GM12878 (cell line): ENCODE measurements around the gene ATG10. TPM values are rescaled to one million over a fixed set of nuclear protein-coding genes. Genes with fewer than 3 reads are reported as not detected.

ENCODE experiments used
- ATAC-seq: fragments of 200-7000 bp; cut with Tn5 transposase; 3 replicates; pipeline ENCODE4 v1.9.1; 2020; ENCODE audit warnings: mild to moderate bottlenecking, moderate library complexity
- BruUV-seq: library from RNA; stranded (reverse); fragments of 400-500 nt; replicated peaks from 2 replicates; lab custom pipeline; 2021; lab: Mats Ljungman, UMichigan
- CTCF ChIA-PET: fragments of 300-600 bp; sonication (Branson Sonifier 250); formaldehyde crosslinking; extraction: SDS; loops from one replicate; lab custom pipeline; 2021; ENCODE audit warnings: inconsistent platforms; lab: Yijun Ruan, JAX
- POLR2A ChIA-PET: fragments of 350-600 bp; formaldehyde crosslinking; extraction: SDS; loops from one replicate; lab custom pipeline; 2021; ENCODE audit warnings: inconsistent platforms; lab: Charles Lee
- RAD21 ChIA-PET: fragments of 300-600 bp; sonication (Branson Sonifier 250); formaldehyde crosslinking; loops from one replicate; lab custom pipeline; 2023; ENCODE audit warnings: antibody characterized with exemption; ENCODE audit not compliant: unreplicated experiment; lab: Charles Lee
- SMC1A ChIA-PET: fragments of 300-600 bp; sonication (Branson Sonifier 250); formaldehyde crosslinking; loops from one replicate; lab custom pipeline; 2023; ENCODE audit not compliant: unreplicated experiment, uncharacterized antibody; lab: Charles Lee
- DNase-seq: peaks from one replicate; pipeline ENCODE4 v3.0.0-alpha.2; 2011; ENCODE audit warnings: low read depth, low spot score
- FAIRE-seq: peaks from 3 replicates; lab custom pipeline; 2011; peaks lifted over from hg19 to GRCh38; lab: Jason Lieb, UNC
- H2AFZ ChIP-seq: 2 replicates; pipeline ENCODE4 v1.6.0; 2011; ENCODE audit warnings: low read depth, low read length, control low read depth; ENCODE audit not compliant: control insufficient read depth
- H3K27ac ChIP-seq: 2 replicates; pipeline ENCODE4 v1.5.1; 2011; ENCODE audit warnings: control low read depth; ENCODE audit not compliant: control insufficient read depth, insufficient read depth
- H3K27me3 ChIP-seq, 2 experiments: replicated peaks in 1 of 2; 2 replicates each; pipeline versions ENCODE4 v1.6.0 to v1.6.1; 2011; ENCODE audit warnings: low read length in 1 of 2; ENCODE audit not compliant: control insufficient read depth in 2 of 2, insufficient read depth in 2 of 2
- H3K36me3 ChIP-seq, 2 experiments: 2 replicates each; pipeline ENCODE4 v1.5.1; 2011; ENCODE audit warnings: low read length in 1 of 2; ENCODE audit not compliant: control insufficient read depth in 2 of 2, insufficient read depth in 2 of 2
- H3K4me1 ChIP-seq: 2 replicates; pipeline ENCODE4 v1.6.1; 2011; ENCODE audit warnings: mild to moderate bottlenecking, low read length, moderate library complexity, mixed read lengths; ENCODE audit not compliant: control insufficient read depth, insufficient read depth
- H3K4me2 ChIP-seq: 2 replicates; pipeline ENCODE4 v1.6.0; 2011; ENCODE audit warnings: control low read depth; ENCODE audit not compliant: control insufficient read depth, insufficient read depth
- H3K4me3 ChIP-seq: fragments of 200-600 bp; sonication (generic); 2 replicates; pipeline ENCODE4 v1.5.1; 2016
- H3K79me2 ChIP-seq: 2 replicates; pipeline ENCODE4 v1.6.0; 2011; ENCODE audit warnings: low read length; ENCODE audit not compliant: control insufficient read depth, insufficient read depth
- H3K9ac ChIP-seq: 2 replicates; pipeline ENCODE4 v1.8.0; 2011; ENCODE audit warnings: low read length, control low read depth, mixed read lengths; ENCODE audit not compliant: control insufficient read depth, insufficient read depth
- H3K9me3 ChIP-seq: replicated peaks from 3 replicates; pipeline ENCODE4 v1.5.1; 2011; ENCODE audit warnings: mild to moderate bottlenecking, low read length; ENCODE audit not compliant: control insufficient read depth, insufficient read depth
- H4K20me1 ChIP-seq: 2 replicates; pipeline ENCODE4 v1.6.0; 2011; ENCODE audit not compliant: control insufficient read depth, insufficient read depth
- BMI1 ChIP-seq: fragments of 450-650 bp; IDR thresholded peaks from 2 replicates; pipeline ENCODE4 v1.6.1; 2016; ENCODE audit warnings: mild to moderate bottlenecking, moderate library complexity, borderline replicate concordance
- BRCA1 ChIP-seq: IDR thresholded peaks from 2 replicates; pipeline ENCODE4 v1.6.1; 2011; ENCODE audit warnings: low read depth, low read length, improper control_type of control experiment
- FOXM1 ChIP-seq: IDR thresholded peaks from 2 replicates; pipeline ENCODE4 v1.6.1; 2012; ENCODE audit warnings: low read depth, mild to moderate bottlenecking, inconsistent platforms, low read length, moderate library complexity
- GATAD2B ChIP-seq: fragments of 450-650 bp; conservative IDR thresholded peaks from 2 replicates; pipeline ENCODE4 v1.6.1; 2017; ENCODE audit warnings: low read depth, mild to moderate bottlenecking, moderate library complexity
- HDAC6 ChIP-seq: fragments of 200-600 bp; sonication (generic); IDR thresholded peaks from one replicate; pipeline ENCODE4 v1.8.0; 2017; ENCODE audit warnings: antibody characterized with exemption; ENCODE audit not compliant: unreplicated experiment
- NBN ChIP-seq: fragments of 450-650 bp; IDR thresholded peaks from 2 replicates; pipeline ENCODE4 v1.6.1; 2016
- NRF1 ChIP-seq: conservative IDR thresholded peaks from 2 replicates; pipeline ENCODE4 v1.6.1; 2011; ENCODE audit warnings: mild to moderate bottlenecking, low read depth, low read length, improper control_type of control experiment
- PML ChIP-seq: IDR thresholded peaks from 2 replicates; pipeline ENCODE4 v1.6.1; 2012; ENCODE audit warnings: low read length, inconsistent platforms
- POLR2AphosphoS2 ChIP-seq: IDR thresholded peaks from 2 replicates; pipeline ENCODE4 v1.6.1; 2011; ENCODE audit warnings: low read depth, mild to moderate bottlenecking, low read length, improper control_type of control experiment, moderate library complexity
- RAD51 ChIP-seq: fragments of 450-650 bp; IDR thresholded peaks from 2 replicates; pipeline ENCODE4 v1.6.1; 2016; ENCODE audit warnings: moderate library complexity, mild to moderate bottlenecking, inconsistent platforms
- SMARCA5 ChIP-seq: fragments of 450-650 bp; IDR thresholded peaks from 2 replicates; pipeline ENCODE4 v1.6.1; 2017; ENCODE audit warnings: mild to moderate bottlenecking
- SMC3 ChIP-seq: IDR thresholded peaks from 2 replicates; pipeline ENCODE4 v1.6.1; 2011; ENCODE audit warnings: low read length, improper control_type of control experiment, borderline replicate concordance
- TARDBP ChIP-seq: IDR thresholded peaks from 2 replicates; pipeline ENCODE4 v1.6.1; 2016; ENCODE audit warnings: borderline replicate concordance
- TCF3 ChIP-seq: IDR thresholded peaks from 2 replicates; pipeline ENCODE4 v1.6.1; 2012; ENCODE audit warnings: low read depth, mild to moderate bottlenecking, low read length, borderline replicate concordance; ENCODE audit not compliant: insufficient read depth
- WGBS: methylation state at CpG from one replicate; pipeline ENCODE4 v1.1.6; 2016; ENCODE audit warnings: low lambda C conversion rate; ENCODE audit not compliant: insufficient replicate concordance, insufficient coverage; ENCODE audit errors: missing lambda C conversion rate; 5-methylcytosine and 5-hydroxymethylcytosine counted together
- in situ Hi-C: fragments of 300-500 bp; cut with MboI; formaldehyde crosslinking; loops from 9 replicates; pipeline ENCODE4 v1.14.3; 2018; ENCODE audit warnings: mixed read lengths
- intact Hi-C: fragments of 100-400 bp; cut with micrococcal nuclease; formaldehyde crosslinking; loops from one replicate; pipeline ENCODE4 v1.14.2; 2022; ENCODE audit not compliant: unreplicated experiment
- polyA plus RNA-seq, 11 experiments: library from polyadenylated mRNA; depleted of rRNA in 4 of 11; unstranded in 6 of 11; stranded (reverse) in 5 of 11; fragments of >200 nt; fragmentation: Nextera tagmentation in 4 of 11; fragmentation: Illumina TruSeq in 1 of 11; extraction: Ambion mirVana in 4 of 11; extraction: Trizol in 1 of 11; gene quantifications; 1 replicate in 1 of 11; 2 replicates in 10 of 11; pipeline versions ENCODE4 v1.2.1 to v1.2.3, GENCODE V29; 2011 to 2016; ENCODE audit warnings: inconsistent platforms in 2 of 11, missing spikeins in 2 of 11, low read depth in 1 of 11
- total RNA-seq, 4 experiments: library from RNA; depleted of rRNA in 3 of 4; stranded (reverse); fragments of >200 nt in 3 of 4; fragmentation: Illumina TruSeq in 1 of 4; extraction: Trizol in 1 of 4; gene quantifications; 2 replicates each; pipeline versions ENCODE4 v1.2.1 to v1.2.3, GENCODE V29; 2013 to 2021
- TF ChIP-seq, protein P1 (sequence below): fragments of 150-350 bp; IDR thresholded peaks from 2 replicates; pipeline ENCODE4 v1.6.1; 2016; ENCODE audit warnings: low read depth, low read length
- TF ChIP-seq, protein P2 (sequence below): fragments of 450-650 bp; IDR thresholded peaks from 2 replicates; pipeline ENCODE4 v1.6.1; 2016; ENCODE audit warnings: mild to moderate bottlenecking

ATG10 gene
- total and polyA plus RNA-seq, 10 of the 15 experiments (the other 5 are each of a cell fraction or from before 2014, with no cell fraction given): 3.8 to 14.4 (median 6.5) TPM

DNA sequence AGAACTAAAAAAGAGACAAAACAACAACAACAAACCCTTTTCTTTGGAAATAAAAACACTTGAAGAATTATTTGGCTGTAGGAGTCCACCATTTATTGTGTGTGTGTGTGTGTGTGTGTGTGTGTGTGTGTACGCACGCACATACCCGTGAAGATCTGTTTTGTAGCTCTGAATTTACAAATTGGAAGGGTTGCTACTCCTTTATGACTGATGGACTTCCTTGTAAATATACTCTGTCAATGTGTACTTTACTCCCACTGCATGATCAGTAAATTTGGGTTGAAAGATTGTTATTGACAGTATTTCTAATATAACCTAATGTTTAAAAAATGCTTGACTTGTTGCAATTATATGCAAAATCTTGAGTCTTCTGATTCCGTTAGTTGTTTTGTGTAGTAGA, 148.1 kb downstream of the ATG10 start (continued):
- TF ChIP-seq BMI1: no peak
- TF ChIP-seq PML: no peak
- TF ChIP-seq, protein P1, sequence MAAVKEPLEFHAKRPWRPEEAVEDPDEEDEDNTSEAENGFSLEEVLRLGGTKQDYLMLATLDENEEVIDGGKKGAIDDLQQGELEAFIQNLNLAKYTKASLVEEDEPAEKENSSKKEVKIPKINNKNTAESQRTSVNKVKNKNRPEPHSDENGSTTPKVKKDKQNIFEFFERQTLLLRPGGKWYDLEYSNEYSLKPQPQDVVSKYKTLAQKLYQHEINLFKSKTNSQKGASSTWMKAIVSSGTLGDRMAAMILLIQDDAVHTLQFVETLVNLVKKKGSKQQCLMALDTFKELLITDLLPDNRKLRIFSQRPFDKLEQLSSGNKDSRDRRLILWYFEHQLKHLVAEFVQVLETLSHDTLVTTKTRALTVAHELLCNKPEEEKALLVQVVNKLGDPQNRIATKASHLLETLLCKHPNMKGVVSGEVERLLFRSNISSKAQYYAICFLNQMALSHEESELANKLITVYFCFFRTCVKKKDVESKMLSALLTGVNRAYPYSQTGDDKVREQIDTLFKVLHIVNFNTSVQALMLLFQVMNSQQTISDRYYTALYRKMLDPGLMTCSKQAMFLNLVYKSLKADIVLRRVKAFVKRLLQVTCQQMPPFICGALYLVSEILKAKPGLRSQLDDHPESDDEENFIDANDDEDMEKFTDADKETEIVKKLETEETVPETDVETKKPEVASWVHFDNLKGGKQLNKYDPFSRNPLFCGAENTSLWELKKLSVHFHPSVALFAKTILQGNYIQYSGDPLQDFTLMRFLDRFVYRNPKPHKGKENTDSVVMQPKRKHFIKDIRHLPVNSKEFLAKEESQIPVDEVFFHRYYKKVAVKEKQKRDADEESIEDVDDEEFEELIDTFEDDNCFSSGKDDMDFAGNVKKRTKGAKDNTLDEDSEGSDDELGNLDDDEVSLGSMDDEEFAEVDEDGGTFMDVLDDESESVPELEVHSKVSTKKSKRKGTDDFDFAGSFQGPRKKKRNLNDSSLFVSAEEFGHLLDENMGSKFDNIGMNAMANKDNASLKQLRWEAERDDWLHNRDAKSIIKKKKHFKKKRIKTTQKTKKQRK: no peak
- no peak for TF ChIP-seq SMARCA5
- TF ChIP-seq, all 136 proteins: peak for 0

DNA sequence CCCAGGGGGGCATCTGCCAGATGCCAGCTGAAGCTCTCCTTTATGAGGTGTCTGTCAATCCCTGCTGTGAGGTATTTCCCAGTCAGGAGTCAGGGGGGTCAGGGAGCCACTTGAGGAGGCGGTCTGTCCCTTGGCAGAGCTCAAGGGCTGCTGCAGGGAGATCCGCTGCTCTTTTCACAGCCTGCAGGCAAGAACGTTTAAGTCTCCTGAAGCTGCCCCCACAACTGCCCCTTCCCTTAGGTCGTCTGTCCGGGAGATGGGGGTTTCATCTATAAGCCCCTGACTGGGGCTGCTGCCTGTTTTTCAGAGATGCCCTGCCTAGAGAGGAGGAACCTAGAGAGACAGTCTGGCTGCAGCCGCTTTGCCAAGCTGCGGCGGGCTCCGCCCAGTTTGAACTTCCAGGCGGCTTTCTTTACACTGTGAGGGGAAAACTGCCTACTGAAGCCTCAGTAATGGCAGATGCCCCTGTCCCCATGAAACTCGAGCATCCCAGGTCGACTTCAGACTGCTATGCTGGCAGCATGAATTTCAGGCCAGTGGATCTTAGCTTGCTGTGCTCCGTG, 158.0 kb downstream of the ATG10 start:
- no peak overlapping the region for H3K9ac ChIP-seq
- H3K9me3 ChIP-seq: no peaks in the 10 kb centered on the region
- in situ Hi-C loops: no loop called here
- no peak overlapping the region for H3K4me2 ChIP-seq
- ATAC-seq (no peak), DNase-seq (no peak), FAIRE-seq (no peak)
- BruUV-seq: no TSS peak
- no peaks in the 10 kb centered on the region for H3K36me3 ChIP-seq
- ChIA-PET SMC1A (interaction anchor here (0.8 to 1.2 kb wide), 2 partner anchors 8 to 24 kb away, joined by 3 read pairs; no protein-coding TSS in a partner anchor), CTCF (no interaction called here), POLR2A (no interaction called here), RAD21 (no interaction called here)
- no peaks in the 10 kb centered on the region for H3K27me3 ChIP-seq
- no peak overlapping the region for H2AFZ ChIP-seq
- no peaks in the 10 kb centered on the region for H3K79me2 ChIP-seq
- H3K4me1 ChIP-seq: no peaks in the 10 kb centered on the region
- intact Hi-C loops: no loop called here
- no peak overlapping the region for H3K27ac ChIP-seq
- no peaks in the 10 kb centered on the region for H4K20me1 ChIP-seq
- no peak overlapping the region for H3K4me3 ChIP-seq
- WGBS: 67% methylated on average over 13 of the region's 13 CpGs
- no peak for TF ChIP-seq TCF3
- no peak for TF ChIP-seq POLR2AphosphoS2
- no peak for TF ChIP-seq FOXM1
- no peak for TF ChIP-seq SMARCA5
- TF ChIP-seq NRF1: no peak
- no peak for TF ChIP-seq GATAD2B
- TF ChIP-seq NBN: no peak
- no peak for TF ChIP-seq BRCA1
- TF ChIP-seq, protein P1: no peak
- TF ChIP-seq TARDBP: no peak
- TF ChIP-seq, protein P2, sequence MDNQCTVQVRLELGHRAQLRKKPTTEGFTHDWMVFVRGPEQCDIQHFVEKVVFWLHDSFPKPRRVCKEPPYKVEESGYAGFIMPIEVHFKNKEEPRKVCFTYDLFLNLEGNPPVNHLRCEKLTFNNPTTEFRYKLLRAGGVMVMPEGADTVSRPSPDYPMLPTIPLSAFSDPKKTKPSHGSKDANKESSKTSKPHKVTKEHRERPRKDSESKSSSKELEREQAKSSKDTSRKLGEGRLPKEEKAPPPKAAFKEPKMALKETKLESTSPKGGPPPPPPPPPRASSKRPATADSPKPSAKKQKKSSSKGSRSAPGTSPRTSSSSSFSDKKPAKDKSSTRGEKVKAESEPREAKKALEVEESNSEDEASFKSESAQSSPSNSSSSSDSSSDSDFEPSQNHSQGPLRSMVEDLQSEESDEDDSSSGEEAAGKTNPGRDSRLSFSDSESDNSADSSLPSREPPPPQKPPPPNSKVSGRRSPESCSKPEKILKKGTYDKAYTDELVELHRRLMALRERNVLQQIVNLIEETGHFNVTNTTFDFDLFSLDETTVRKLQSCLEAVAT: no peak
- no peak for TF ChIP-seq SMC3
- no peak for TF ChIP-seq HDAC6
- no peak for TF ChIP-seq RAD51
